Esophagus muscularis mucosa (tissue), 4 donors: ENCODE results near the gene SOD1. TPM values are rescaled to one million over a fixed set of nuclear protein-coding genes. Genes with fewer than 3 reads are reported as not detected.

Experiments used
- DNase-seq: peaks from one replicate; pipeline ENCODE4 v3.0.0-alpha.2; 2017; ENCODE audit errors: extremely low spot score
- H3K27ac ChIP-seq, 4 donors: fragments of 200-600 bp; sonication (generic); replicated peaks in 1 of 4; 1 replicate in 3 of 4; 2 replicates in 1 of 4; pipeline ENCODE4 v1.5.1; 2016 to 2019; ENCODE audit warnings: mild to moderate bottlenecking in 1 of 4
- H3K27me3 ChIP-seq, 4 donors: fragments of 200-600 bp; sonication (generic); one replicate each; pipeline versions ENCODE4 v1.5.1 to v1.6.0; 2016 to 2019
- H3K36me3 ChIP-seq, 4 donors: fragments of 200-600 bp; sonication (generic); one replicate each; pipeline ENCODE4 v1.5.1; 2016 to 2019
- H3K4me1 ChIP-seq, 4 donors: fragments of 200-600 bp; sonication (generic); one replicate each; pipeline ENCODE4 v1.5.1; 2016 to 2019
- H3K4me3 ChIP-seq, 4 donors: fragments of 200-600 bp; sonication (generic); 1 replicate in 2 of 4; 2 replicates in 2 of 4; pipeline ENCODE4 v1.5.1; 2016 to 2019; ENCODE audit warnings: mild to moderate bottlenecking in 4 of 4, moderate library complexity in 1 of 4
- H3K9me3 ChIP-seq, 4 donors: fragments of 200-600 bp; sonication (generic); 1 replicate in 3 of 4; 2 replicates in 1 of 4; pipeline ENCODE4 v1.5.1; 2016 to 2019
- EP300 ChIP-seq: sonication (generic); formaldehyde crosslinking; IDR thresholded peaks from one replicate; pipeline ENCODE4 v1.6.1; 2017; ENCODE audit warnings: antibody characterized with exemption
- POLR2A ChIP-seq: fragments of 450-650 bp; IDR thresholded peaks from one replicate; pipeline ENCODE4 v1.6.1; 2017; ENCODE audit warnings: antibody characterized with exemption, moderate library complexity, mild to moderate bottlenecking, low read depth
- POLR2AphosphoS5 ChIP-seq, 2 donors: sonication (generic); formaldehyde crosslinking; IDR thresholded peaks; one replicate each; pipeline ENCODE4 v1.6.1; 2017; ENCODE audit warnings: antibody characterized with exemption in 2 of 2
- WGBS: methylation state at CpG from one replicate; pipeline ENCODE4 v1.1.5; 2018; 5-methylcytosine and 5-hydroxymethylcytosine counted together
- intact Hi-C: fragments of 100-400 bp; cut with DNase I; formaldehyde crosslinking; loops from one replicate; pipeline ENCODE4 v1.15.1; 2023
- total RNA-seq, 4 donors: library from RNA; depleted of rRNA; stranded (reverse); fragments of >200 nt; gene quantifications; one replicate each; pipeline versions ENCODE4 v1.1.0 to v1.2.1, GENCODE V29; 2016
- TF ChIP-seq, protein P1 (sequence below), 3 experiments: fragments of 200-600 bp in 2 of 3; fragments of 450-650 bp in 1 of 3; sonication (generic) in 2 of 3; IDR thresholded peaks; one replicate each; pipeline ENCODE4 v1.5.1; 2017 to 2019; ENCODE audit warnings: antibody characterized with exemption in 3 of 3, mild to moderate bottlenecking in 2 of 3, moderate library complexity in 1 of 3

The SOD1 gene
- total RNA-seq, 4 donors from 2014 or later = 185 to 258 (median 222) TPM

DNA sequence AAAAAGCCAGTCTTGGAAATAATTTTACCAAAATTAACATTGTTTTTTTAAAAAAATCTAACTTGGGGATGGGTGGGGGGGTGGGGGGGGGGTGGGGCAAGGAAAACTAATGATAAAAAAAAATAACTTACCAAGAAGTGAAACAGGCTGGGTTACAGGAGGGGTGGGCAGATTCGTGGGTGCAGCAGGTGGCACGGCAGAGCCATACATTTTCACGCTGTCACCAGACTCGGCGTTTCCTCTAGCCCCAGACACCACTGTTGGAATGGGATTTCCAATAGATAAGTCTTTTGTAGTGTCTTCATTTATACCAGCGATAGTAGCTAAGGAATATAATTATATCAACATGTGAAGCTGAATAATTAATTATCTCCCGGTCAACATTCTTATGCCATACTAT, 25.4 kb downstream of the SOD1 start:
- TF ChIP-seq, protein P1, sequence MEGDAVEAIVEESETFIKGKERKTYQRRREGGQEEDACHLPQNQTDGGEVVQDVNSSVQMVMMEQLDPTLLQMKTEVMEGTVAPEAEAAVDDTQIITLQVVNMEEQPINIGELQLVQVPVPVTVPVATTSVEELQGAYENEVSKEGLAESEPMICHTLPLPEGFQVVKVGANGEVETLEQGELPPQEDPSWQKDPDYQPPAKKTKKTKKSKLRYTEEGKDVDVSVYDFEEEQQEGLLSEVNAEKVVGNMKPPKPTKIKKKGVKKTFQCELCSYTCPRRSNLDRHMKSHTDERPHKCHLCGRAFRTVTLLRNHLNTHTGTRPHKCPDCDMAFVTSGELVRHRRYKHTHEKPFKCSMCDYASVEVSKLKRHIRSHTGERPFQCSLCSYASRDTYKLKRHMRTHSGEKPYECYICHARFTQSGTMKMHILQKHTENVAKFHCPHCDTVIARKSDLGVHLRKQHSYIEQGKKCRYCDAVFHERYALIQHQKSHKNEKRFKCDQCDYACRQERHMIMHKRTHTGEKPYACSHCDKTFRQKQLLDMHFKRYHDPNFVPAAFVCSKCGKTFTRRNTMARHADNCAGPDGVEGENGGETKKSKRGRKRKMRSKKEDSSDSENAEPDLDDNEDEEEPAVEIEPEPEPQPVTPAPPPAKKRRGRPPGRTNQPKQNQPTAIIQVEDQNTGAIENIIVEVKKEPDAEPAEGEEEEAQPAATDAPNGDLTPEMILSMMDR (IDR thresholded peaks at IDR 0.05) = no peak
- TF ChIP-seq POLR2A (no peak), POLR2AphosphoS5 (IDR thresholded peaks at IDR 0.05) (no peak), EP300 (no peak)
- Histone ChIP-seq H3K9me3 (no peaks in the 10 kb centered on the region), H3K36me3 (peaks cover 44 to 82% (median 63%) of the 10 kb centered on the region in 4 donors), H3K4me1 (peaks cover 0 to 25% (median 6%) of the 10 kb centered on the region in 4 donors), H3K27me3 (no peaks in the 10 kb centered on the region), H3K4me3 (no peak overlapping the region), H3K27ac (no peak overlapping the region)
- no peak for DNase-seq
- 87% methylated on average over 7 of the region's 7 CpGs for WGBS
- intact Hi-C loops = no loop called here

DNA sequence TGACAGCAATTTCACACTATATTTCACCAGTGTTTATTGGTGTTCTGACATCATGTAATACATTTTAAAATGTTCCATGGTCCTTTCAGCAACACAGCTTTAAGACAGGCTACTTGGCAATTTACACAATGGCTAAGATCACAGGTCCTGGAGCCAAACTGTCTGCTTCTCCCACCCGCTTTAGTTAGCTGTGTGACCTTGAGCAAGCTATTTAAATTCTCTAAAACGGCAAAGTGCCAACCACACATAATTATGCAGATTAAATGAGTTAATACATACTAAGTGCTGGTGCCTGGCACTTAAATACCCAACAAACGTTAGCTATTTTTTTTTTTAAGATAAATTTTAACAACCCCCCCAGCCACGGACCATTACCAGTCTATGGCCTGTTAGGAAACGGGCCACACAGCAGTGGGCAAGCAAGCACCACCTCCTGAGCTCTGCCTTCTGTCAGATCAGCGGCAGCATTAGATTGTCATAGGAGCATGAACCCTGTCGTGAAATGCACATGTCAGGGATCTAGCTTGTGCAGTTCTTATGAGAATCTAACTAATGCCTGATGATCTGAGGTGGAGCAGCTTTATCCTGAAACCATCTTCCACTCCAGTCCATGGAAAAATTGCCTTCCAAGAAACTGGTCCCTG, 26.9 kb downstream of the SOD1 start:
- TF ChIP-seq POLR2A (no peak), EP300 (no peak)
- Histone ChIP-seq H3K9me3 (no peaks in the 10 kb centered on the region), H3K4me3 (no peak overlapping the region), H3K27me3 (no peaks in the 10 kb centered on the region), H3K4me1 (peaks cover 0 to 25% (median 6%) of the 10 kb centered on the region in 4 donors), H3K27ac (no peak overlapping the region), H3K36me3 (peaks cover 48 to 94% (median 78%) of the 10 kb centered on the region in 4 donors)
- DNase-seq = no peak
- WGBS = 57% methylated on average over 7 of the region's 7 CpGs
- intact Hi-C loops = no loop called here

DNA sequence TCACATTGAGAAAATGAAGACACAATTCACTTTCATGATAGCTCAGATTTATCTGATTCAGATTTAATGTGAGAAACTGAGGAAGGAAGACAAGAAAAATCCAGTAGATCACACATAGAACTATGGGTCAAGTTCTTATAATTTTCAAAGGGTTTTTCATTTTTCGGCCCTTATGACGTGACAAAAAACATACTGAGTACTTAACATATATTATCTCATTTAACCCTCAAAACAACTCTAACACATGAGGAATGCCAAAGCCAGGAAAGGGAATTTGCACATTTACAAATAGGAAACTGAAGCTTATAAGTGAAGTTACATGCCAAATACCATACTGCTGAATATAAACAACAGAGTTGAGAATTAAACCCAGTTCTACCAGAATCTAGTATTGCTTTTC, 27.6 kb downstream of the SOD1 start:
- DNase-seq = no peak

DNA sequence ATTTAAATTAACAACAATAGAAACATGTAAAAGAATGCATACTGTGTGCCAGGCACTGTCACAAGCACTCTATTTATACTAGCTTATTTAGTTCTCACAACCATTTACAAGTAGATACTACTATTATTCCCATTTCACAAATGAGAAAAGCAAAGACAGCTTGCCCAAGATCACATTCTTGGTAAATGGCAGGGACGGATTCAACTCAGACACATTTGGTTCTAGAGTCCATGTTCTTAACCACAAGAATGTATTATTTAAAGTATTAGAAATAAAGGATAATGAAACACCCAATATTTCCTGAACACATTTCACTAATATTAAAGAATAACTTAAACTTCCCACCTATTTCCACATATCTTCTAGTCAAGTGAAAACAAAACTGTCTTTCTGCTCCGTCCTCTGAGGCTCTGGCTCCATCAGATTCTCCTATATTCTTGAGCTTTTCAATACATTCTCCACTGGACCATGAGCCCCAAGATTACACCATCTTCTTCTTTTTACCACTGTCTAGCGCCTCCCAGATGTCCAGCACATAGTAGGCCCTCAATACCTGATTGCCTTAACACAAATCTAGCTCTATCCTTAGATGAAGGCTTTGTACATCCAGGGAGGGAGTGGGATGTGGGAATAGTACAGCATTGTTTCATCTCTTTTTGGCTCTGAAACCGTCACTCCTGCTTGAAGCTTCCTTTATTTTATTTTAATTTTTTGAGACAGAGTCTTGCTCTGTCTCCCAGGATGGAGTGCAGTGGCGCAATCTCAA, 29.3 kb downstream of the SOD1 start:
- intact Hi-C loops = no loop called here
- H3K36me3 ChIP-seq = peaks cover 50 to 100% (median 88%) of the 10 kb centered on the region in 4 donors

More for the DNA sequence above, 27.6 kb downstream of the SOD1 start:
- H3K36me3 ChIP-seq = peaks cover 48 to 100% (median 83%) of the 10 kb centered on the region in 4 donors
- TF ChIP-seq EP300 = no peak
- TF ChIP-seq POLR2A = no peak
- no peak for TF ChIP-seq POLR2AphosphoS5 (IDR thresholded peaks at IDR 0.05)
- TF ChIP-seq, protein P1 (IDR thresholded peaks at IDR 0.05) = no peak
- WGBS = 91% methylated on average over 2 of the region's 2 CpGs
- no peak overlapping the region for H3K4me3 ChIP-seq
- H3K27ac ChIP-seq = no peak overlapping the region
- H3K9me3 ChIP-seq = no peaks in the 10 kb centered on the region
- H3K27me3 ChIP-seq = no peaks in the 10 kb centered on the region
- intact Hi-C loops = no loop called here
- H3K4me1 ChIP-seq = peaks cover 0 to 25% (median 6%) of the 10 kb centered on the region in 4 donors

More for the DNA sequence above, 29.3 kb downstream of the SOD1 start:
- DNase-seq = no peak
- no peak for TF ChIP-seq EP300
- TF ChIP-seq POLR2A = no peak
- no peak for TF ChIP-seq POLR2AphosphoS5 (IDR thresholded peaks at IDR 0.05)
- TF ChIP-seq, protein P1 (IDR thresholded peaks at IDR 0.05) = no peak
- H3K9me3 ChIP-seq = no peaks in the 10 kb centered on the region
- no peaks in the 10 kb centered on the region for H3K27me3 ChIP-seq
- H3K4me1 ChIP-seq = peaks cover 0 to 25% (median 6%) of the 10 kb centered on the region in 4 donors
- no peak overlapping the region for H3K27ac ChIP-seq
- 86% methylated on average over 5 of the region's 5 CpGs for WGBS
- no peak overlapping the region for H3K4me3 ChIP-seq
